ENCODE data around the gene DEGS2. TPM values are rescaled to one million over a fixed set of nuclear protein-coding genes. Genes with fewer than 3 reads are reported as not detected.
A peak's percentile ranks its signal among the peaks of the same experiment; 100 is the strongest.

Gene DEGS2
- total and polyA plus RNA-seq, 2 of the 13 experiments (the other 11 are each of a cell fraction or from before 2014, with no cell fraction given): 0.09 TPM

- TF ChIP-seq DMTF1 (CRISPR knock-in tag; IDR thresholded peaks at IDR 0.05): no peak
- no peak for TF ChIP-seq TBL1XR1 (IDR thresholded peaks at IDR 0.05; ENCODE audit: borderline replicate concordance, low read length, partially characterized antibody)
- peak; percentile 25; the same call in 1 of the 2 replicates for TF ChIP-seq SOX5 (CRISPR knock-in tag; IDR thresholded peaks at IDR 0.05; ENCODE audit: borderline replicate concordance)
- no peak for TF ChIP-seq LBX2 (CRISPR knock-in tag; IDR thresholded peaks at IDR 0.05; ENCODE audit: borderline replicate concordance)
- no peak for TF ChIP-seq ZNF234 (CRISPR knock-in tag; conservative IDR thresholded peaks at IDR 0.05)
- TF ChIP-seq SAFB2 (CRISPR knock-in tag; IDR thresholded peaks at IDR 0.05; ENCODE audit: borderline replicate concordance, low read depth): peak; percentile 90
These were observed 14.3 kb downstream of the DEGS2 start (continued) for GRCh38 chr14:100144996-100145646.

- Histone ChIP-seq H3K4me3 (replicated peaks in 1 of 3; ENCODE audit: insufficient read depth in 1 of 3, low read depth in 2 of 3, low read length in 3 of 3) (peak overlapping the region in 1 of 3 experiments; percentile 64; a peak in 1 of 6 replicates), H3K79me2 (ENCODE audit: insufficient read depth, low read length) (no peaks in the 10 kb centered on the region), H3K36me3 (replicated peaks in 1 of 2; ENCODE audit: control insufficient read depth in 1 of 2, insufficient read depth in 2 of 2, low read length in 2 of 2) (no peaks in the 10 kb centered on the region), H3K27me3 (ENCODE audit: control insufficient read depth in 1 of 2, insufficient read depth in 2 of 2, low read length in 2 of 2) (no peaks in the 10 kb centered on the region), H2AFZ (ENCODE audit: low read length) (no peak overlapping the region), H3K9ac (ENCODE audit: insufficient read depth, low read depth, low read length) (peak overlapping the region; percentile 75), H3K4me2 (ENCODE audit: low read depth, low read length) (peak overlapping the region; percentile 88), H4K20me1 (ENCODE audit: insufficient read depth, low read length) (no peaks in the 10 kb centered on the region), H3K9me3 (ENCODE audit: low read length) (no peaks in the 10 kb centered on the region), H3K27ac (ENCODE audit: extremely low read length, insufficient read depth, low read length) (peak overlapping the region; percentile 97), H3K4me1 (ENCODE audit: insufficient read depth, low read length) (peaks cover 68% of the 10 kb centered on the region)
- ATAC-seq (no peak; the same call in 2 of the 3 replicates), FAIRE-seq (peak; percentile 18), DNase-seq (ENCODE audit: low spot score) (peak; percentile 27)
- BruUV-seq (replicated peaks): no TSS peak
- intact Hi-C loops (cut with micrococcal nuclease; ENCODE audit: unreplicated experiment) (no loop called here), in situ Hi-C loops (cut with HindIII; ENCODE audit: extremely low pct_ligation_motif_present, low pct_unique_long_range_greater_than_20kb) (loop anchor here (5.0 kb wide), 1 partner anchor 48 kb away; no protein-coding TSS in a partner anchor)
- ChIA-PET POLR2A (interaction anchor here (1.8 to 3.3 kb wide), 2 partner anchors 11 to 48 kb away, joined by 10 to 33 read pairs; no protein-coding TSS in a partner anchor), CTCF (ENCODE audit: low intra/inter-chr PET ratio, low total read pairs) (no interaction called here)
- 27% methylated on average over 3 of the region's 4 CpGs for WGBS (ENCODE audit: low lambda C conversion rate)
- TF ChIP-seq MAF1 (CRISPR knock-in tag; IDR thresholded peaks at IDR 0.05; ENCODE audit: borderline replicate concordance): 0 out of 2 replicates have a peak, but pooled peaks have one; percentile 21
- TF ChIP-seq ZNF414 (CRISPR knock-in tag; IDR thresholded peaks at IDR 0.05): no peak; the same call in 1 of the 2 replicates
- no peak for TF ChIP-seq CBX2 (IDR thresholded peaks at IDR 0.05; ENCODE audit: low read depth, low read length)
- no peak for TF ChIP-seq CBX2 (CRISPR knock-in tag; IDR thresholded peaks at IDR 0.05; ENCODE audit: low read depth)
- TF ChIP-seq AGO2 (optimal IDR thresholded peaks at IDR 0.05; ENCODE audit: low read depth, low read length): peak; percentile 63
- TF ChIP-seq ZNF138 (CRISPR knock-in tag; IDR thresholded peaks at IDR 0.05; ENCODE audit: low read depth): 0 out of 2 replicates have a peak, but pooled peaks have one; percentile 1
These were observed 14.8 kb downstream of the DEGS2 start for GRCh38 chr14:100144645-100144995.

Measured in HepG2 (cell line).